GM18511 (cell line): ENCODE data around the gene TMC2.
"Not testable (repeated sequence)": the region's sequence is repeated elsewhere in the genome, so short reads cannot be mapped to it uniquely, and the experiment has no call there.

Experiments used
- ATAC-seq: cut with Tn5 transposase; IDR thresholded peaks from one replicate; pipeline ENCODE4 v1.9.1; 2021; ENCODE audit warnings: mild to moderate bottlenecking, moderate library complexity; ENCODE audit not compliant: unreplicated experiment

The TMC2 gene

DNA sequence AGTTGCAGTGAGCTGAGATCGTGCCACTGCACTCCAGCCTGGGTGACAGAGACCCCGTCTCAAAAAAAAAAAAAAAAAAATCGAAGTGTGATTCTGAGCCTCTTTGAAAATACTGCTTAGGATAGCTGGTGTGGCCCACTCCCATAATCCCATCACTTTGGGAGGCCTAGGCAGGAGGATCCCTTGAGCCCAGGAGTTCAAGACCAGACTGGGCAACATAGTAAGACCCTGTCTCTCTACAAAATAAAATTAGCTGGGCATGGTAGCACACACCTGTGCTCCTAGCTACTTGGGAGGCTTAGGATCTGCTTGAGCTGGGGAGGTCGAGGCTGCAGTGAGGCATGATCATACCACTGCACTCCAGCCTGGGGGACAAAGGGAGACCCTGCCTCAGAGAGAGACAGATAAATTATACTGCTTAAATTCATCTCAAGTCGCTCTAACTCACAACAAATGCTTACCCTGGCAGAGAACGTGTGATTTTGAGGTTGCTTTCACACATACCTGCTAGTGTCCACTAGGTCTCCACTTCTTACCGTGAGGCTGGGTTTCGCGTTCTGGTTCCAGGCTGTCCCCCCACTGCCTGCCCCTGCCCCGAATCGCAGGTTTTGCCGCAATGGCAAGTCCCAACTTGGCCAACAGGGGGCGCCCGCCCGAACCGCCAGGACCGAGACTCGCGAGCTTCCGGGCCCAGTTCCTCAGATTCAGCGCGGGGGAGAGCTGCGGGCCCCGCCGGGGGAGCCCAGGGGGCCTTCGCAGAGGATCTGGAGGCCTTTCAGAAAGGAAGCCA, 12.3 kb upstream of the TMC2 start:
- peak; percentile 78 for ATAC-seq

GRCh38 chr20:2524709-2525506, 11.5 kb upstream of the TMC2 start:
- ATAC-seq: peak; percentile 48

GRCh38 chr20:2526218-2526583, 10.2 kb upstream of the TMC2 start:
- ATAC-seq: not testable (repeated sequence)

DNA sequence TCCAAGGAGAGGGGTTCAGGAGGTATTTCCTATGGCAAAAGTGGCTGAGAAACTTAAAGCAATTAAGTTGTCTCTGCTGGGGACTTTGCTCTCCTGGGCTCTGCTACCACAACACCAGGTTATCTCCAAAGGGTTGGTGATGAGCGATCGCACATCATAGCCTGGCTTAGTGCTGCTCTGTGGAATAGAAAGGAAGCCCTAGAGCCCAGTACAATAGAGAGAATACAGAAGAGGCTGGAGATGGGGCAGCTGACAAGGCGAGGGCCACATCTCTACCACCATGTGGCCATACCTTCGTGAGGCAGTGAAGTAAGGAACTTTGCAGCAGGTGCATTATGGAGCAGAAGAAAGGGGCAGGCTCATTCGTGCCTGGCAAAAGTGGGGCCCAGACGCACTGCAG, 8.6 kb upstream of the TMC2 start:
- ATAC-seq: no peak

- no peak for ATAC-seq
These were observed 7.6 kb upstream of the TMC2 start for GRCh38 chr20:2528671-2529271.

- ATAC-seq: no peak
These were observed 3.3 kb upstream of the TMC2 start for GRCh38 chr20:2533118-2533517.

DNA sequence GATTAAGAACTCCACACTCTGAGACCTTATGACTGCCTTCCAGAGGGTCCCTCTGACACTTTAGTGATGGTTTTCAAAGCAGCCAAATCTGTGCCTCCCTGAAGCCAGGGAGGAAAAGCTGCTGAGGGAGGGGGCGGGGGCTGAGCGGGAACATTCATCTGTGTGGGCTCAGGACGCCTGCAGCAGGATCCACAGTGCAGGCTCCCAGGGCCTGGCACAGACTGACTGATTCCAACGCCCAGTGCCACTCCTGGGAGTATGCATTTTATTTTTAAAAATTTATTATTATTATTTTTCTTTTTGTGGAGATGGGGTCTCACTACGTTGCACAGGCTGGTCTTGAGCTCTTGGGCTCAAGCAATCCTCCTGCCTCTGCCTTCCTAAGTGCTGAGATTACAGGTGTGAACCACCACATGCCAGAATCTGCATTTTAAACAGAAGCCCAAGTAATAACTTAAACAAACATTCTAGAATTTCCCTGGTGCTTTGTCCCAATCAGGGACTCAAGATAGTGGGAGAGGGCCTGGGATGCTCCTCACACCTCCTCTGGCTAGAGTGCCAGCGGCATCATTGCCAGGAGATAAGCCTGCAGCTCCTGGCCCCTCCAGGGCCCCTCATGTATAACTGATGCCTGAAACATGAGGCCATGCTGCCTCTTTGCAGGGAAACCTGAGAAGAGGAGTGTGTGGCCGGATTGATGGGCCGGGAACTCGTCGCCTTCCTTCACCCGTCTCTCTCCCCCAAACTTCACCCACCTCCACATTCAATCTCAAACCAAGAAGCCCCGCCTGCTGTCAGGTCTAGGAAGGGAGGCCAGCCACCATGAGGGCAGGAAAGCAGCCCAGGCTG, 438 bp upstream of the TMC2 start:
- no peak for ATAC-seq

DNA sequence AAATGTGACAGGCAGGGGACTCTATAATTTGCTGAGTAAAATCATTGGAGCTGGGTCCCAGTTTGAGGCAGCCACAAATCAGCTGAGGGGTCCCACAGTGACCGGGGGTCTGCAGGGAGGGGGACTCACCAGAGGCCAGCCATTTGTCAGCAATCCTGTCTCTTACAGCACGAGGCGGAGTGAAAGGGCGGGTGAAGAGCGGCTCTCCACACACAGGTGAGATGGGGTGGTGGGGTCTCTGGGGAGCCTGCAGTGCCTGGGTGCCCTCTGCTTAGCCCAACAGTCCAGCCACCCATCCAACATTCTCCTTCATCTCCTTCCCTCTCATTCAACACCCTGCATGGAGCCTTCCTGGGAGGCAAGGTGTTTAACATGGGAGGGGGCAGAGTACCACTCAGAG, 728 bp downstream of the TMC2 start:
- ATAC-seq: no peak

- ATAC-seq: no peak
These were observed 2.0 kb downstream of the TMC2 start for GRCh38 chr20:2538356-2538755.

DNA sequence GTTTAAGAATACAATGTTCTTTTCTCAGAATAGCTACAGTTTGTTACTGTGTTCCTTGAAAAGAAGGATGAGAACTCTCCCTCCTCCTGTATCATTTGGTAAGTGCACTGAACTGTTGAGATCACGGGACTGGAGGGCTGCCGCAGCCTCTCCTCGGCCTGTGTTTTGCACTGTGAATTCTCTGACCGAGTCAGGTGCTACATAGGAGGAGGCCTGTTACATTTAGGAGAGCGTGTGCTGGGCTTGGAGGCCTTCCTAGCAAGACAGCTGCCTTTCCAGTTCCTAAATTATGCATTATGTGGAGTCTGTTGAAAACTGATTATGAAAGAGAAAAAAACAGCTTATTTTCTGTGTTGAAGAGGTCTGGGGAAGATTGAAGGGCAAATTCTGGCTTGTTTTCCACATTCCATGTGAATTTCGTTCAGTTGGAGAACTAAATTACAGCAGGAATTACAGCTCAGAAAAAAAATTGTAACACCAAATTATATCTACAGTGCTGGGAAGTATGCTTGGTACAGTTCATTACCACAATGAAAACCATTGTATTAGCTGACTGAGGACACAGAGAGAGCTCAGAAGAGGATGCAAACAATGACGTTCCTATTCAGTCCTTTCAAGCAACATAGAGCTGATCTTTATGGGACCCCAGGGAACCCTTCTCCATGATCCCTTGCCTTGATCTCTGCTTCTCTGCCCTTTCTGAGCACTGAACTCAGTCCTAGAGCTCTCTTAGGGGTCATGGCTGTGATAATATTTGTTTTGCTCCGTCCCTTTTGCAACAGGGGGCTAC, 2.8 kb downstream of the TMC2 start:
- ATAC-seq: no peak

DNA sequence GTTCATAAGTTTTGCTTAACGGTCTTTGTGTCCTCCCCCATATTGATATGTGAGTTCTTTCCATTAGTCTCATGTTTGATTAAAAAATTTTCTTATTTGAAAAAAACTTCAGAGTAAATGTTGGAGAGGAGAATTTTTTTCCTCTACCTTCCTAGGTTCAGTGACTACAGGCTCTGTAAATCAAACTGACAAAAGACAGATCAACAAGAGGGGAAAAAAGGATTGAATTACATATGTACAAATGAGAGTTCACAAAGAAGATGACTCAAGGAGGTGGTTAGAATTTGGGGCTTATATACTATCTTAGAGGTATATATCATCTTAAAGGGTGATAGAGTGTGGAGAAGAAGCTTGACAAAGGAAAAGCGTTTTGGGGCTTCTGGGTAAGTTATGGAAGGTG, 5.6 kb downstream of the TMC2 start:
- ATAC-seq: no peak

- ATAC-seq: no peak
These were observed 6.0 kb downstream of the TMC2 start for GRCh38 chr20:2542361-2542760.

- no peak for ATAC-seq
These were observed 7.8 kb downstream of the TMC2 start for GRCh38 chr20:2544211-2544610.

- no peak for ATAC-seq
These were observed 9.2 kb downstream of the TMC2 start for GRCh38 chr20:2545594-2545993.

GRCh38 chr20:2557873-2558580, 21.7 kb downstream of the TMC2 start:
- ATAC-seq: no peak

- no peak for ATAC-seq
These were observed 22.4 kb downstream of the TMC2 start for GRCh38 chr20:2558581-2559278.

- no peak for ATAC-seq
These were observed 22.9 kb downstream of the TMC2 start for GRCh38 chr20:2559279-2559626.

- no peak for ATAC-seq
These were observed 23.3 kb downstream of the TMC2 start for GRCh38 chr20:2559651-2560050.

DNA sequence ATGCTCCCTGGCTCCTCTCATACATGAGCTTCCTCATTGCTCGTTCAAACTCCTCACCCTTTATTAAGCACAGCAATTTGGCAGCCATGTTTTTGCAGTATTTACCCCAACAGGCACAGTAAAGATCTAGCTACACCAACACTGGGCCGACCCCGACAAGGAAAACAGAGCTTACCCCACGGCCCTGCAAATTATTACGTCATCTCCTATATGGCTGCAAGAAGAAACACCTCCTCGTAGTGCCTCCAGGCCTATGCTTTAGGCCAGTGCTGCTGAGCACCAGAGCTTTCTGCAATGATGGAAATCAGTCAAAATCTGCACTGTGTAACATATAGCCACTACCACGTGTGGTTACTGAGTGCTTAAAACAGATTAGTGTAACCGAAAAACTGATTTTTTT, 26.7 kb downstream of the TMC2 start:
- no peak for ATAC-seq
